ENCODE data around the gene C16orf74. TPM values are rescaled to one million over a fixed set of nuclear protein-coding genes. Genes with fewer than 3 reads are reported as not detected.
A peak's percentile ranks its signal among the peaks of the same experiment; 100 is the strongest.

C16orf74 gene
- 1 to 10 TPM; 1.0 to 4.1 (median 1.6) TPM for total RNA-seq
- polyA plus RNA-seq = 1 to 10 TPM in 1 of 2 donors, under 1 TPM in 1; 0.53 to 3.7 TPM
- long read RNA-seq, donor 1, partial matches to known transcripts = 1 of 1 reads
- long read RNA-seq, donor 1, other reads (novel, unspliced or antisense) = 0 of 1 reads
- long read RNA-seq, donor 2, partial matches to known transcripts = 0 of 1 reads
- long read RNA-seq, donor 2, other reads (novel, unspliced or antisense) = 0 of 1 reads
- long read RNA-seq, donor 3 = 0 reads

GRCh38 chr16:85750827-85751697 is at the start of gene C16orf74:
C16orf74 (minus strand) TSS chr16:85751096; CDS start chr16:85735217, 15,879 bp downstream.
- DNase-seq (peak in 4 of 5 donors; percentile 30 to 54 (median 46)), ATAC-seq (peak; percentile 59 to 84 (median 81))
- TF ChIP-seq, protein P1, sequence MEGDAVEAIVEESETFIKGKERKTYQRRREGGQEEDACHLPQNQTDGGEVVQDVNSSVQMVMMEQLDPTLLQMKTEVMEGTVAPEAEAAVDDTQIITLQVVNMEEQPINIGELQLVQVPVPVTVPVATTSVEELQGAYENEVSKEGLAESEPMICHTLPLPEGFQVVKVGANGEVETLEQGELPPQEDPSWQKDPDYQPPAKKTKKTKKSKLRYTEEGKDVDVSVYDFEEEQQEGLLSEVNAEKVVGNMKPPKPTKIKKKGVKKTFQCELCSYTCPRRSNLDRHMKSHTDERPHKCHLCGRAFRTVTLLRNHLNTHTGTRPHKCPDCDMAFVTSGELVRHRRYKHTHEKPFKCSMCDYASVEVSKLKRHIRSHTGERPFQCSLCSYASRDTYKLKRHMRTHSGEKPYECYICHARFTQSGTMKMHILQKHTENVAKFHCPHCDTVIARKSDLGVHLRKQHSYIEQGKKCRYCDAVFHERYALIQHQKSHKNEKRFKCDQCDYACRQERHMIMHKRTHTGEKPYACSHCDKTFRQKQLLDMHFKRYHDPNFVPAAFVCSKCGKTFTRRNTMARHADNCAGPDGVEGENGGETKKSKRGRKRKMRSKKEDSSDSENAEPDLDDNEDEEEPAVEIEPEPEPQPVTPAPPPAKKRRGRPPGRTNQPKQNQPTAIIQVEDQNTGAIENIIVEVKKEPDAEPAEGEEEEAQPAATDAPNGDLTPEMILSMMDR (IDR thresholded peaks at IDR 0.05) = no peak
- peak in 1 of 2 donors; percentile 14 for TF ChIP-seq POLR2A (IDR thresholded peaks at IDR 0.05)
- H3K4me1 ChIP-seq = peaks cover 3 to 37% (median 18%) of the 10 kb centered on the region in 12 donors
- H3K9me3 ChIP-seq = no peaks in the 10 kb centered on the region
- no peaks in the 10 kb centered on the region for H3K36me3 ChIP-seq
- WGBS, 4 donors = 4 to 27% (median 6%) methylated on average over 22 to 96 of the region's 96 CpGs
- intact Hi-C loops (cut with DNase I) = no loop called here
- peak within 1 kb of the TSS in 2 of 12 donors; percentile 1 to 40 for H3K27ac ChIP-seq
- H3K27me3 ChIP-seq = peaks cover 0 to 14% (median 0%) of the 10 kb centered on the region in 9 donors
- H3K4me3 ChIP-seq = peak within 1 kb of the TSS; percentile 9 to 70 (median 60)

DNA sequence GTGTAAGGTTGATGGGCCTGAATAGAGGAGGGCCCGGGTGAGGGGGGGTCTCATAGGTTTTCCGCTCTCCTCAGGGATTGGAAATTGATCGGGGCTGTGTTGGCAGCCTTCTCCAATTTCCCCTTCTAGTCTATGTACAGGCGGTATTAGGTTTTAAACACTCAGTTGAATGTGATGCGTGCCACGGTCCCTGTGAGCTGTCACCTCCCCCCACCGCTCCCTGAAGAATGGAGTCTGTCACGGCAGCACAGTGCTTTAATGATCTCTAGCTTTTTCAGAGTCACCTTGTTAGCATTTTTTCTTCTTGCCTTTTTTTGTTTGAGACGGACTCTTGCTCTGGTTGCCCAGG is 49.4 kb upstream of the C16orf74 start:
- TF ChIP-seq, protein P1 (IDR thresholded peaks at IDR 0.05) = no peak
- no peak for TF ChIP-seq POLR2A (IDR thresholded peaks at IDR 0.05)
- DNase-seq = no peak
- Histone ChIP-seq H3K27ac (peak overlapping the region; percentile 88 to 99 (median 97)), H3K4me3 (peak overlapping the region; percentile 78 to 99 (median 92)), H3K27me3 (no peaks in the 10 kb centered on the region), H3K36me3 (peaks cover 2 to 62% (median 56%) of the 10 kb centered on the region in 9 donors), H3K9me3 (no peaks in the 10 kb centered on the region), H3K4me1 (peaks cover 0 to 60% (median 30%) of the 10 kb centered on the region in 12 donors)
- peak; percentile 1 to 27 (median 18) for ATAC-seq
- WGBS, 4 donors = 9 to 14% (median 11%) methylated on average over 9 of the region's 9 CpGs
- intact Hi-C loops (cut with DNase I) = no loop called here

DNA sequence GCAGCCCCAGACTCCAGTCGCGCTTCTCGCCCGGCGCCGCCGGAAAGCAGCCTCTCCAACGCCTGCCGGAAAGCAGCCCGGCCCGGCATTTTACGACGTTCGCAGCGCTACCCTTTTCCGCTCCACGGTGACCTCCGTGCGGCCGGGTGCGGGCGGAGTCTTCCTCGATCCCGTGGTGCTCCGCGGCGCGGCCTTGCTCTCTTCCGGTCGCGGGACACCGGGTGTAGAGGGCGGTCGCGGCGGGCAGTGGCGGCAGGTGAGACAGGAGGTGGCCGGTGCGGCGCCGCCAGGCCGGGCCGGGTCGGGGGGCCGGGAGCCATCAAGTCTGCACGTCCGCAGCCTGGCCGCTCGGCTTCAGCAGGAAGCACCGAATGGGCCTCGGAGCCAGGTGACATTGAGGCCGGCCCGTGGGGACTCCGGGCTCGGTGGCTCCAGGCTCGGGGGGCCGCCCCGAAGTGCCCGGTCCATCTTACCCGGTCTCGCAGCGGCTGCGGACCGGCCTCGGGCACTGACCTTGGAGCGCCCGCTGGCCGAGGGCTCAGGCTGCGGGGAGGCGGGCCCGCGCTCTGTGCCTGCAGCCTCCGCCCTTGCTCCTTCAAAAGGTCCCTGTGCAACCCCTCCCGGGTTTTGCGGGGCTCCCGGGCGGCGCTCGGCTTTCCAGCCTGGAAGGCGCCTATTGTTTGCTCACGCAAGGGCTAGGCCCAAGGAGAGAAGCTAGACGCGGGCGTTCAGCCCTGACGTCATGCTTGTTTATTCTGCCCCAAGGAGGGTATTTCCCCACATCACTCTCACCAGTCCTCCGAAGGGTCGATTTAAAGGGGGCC is 48.8 kb upstream of the C16orf74 start, which contains the start of the genes COX4I1 and EMC8:
COX4I1 (plus strand) TSS at position 199 of the 824 bp plus-strand sequence. CDS start 1,511 bp downstream, outside the sequence.
EMC8 (minus strand) TSS at position 48 of the 824 bp plus-strand sequence. CDS start 249 bp downstream, outside the sequence.
- peak; percentile 92 to 98 (median 98) for ATAC-seq
- Histone ChIP-seq H3K9me3 (no peaks in the 10 kb centered on the region), H3K27ac (peak within 1 kb of the TSS; percentile 88 to 99 (median 97)), H3K36me3 (peaks cover 0 to 60% (median 55%) of the 10 kb centered on the region in 9 donors), H3K4me3 (peak within 1 kb of the TSS; percentile 78 to 99 (median 92)), H3K4me1 (peaks cover 0 to 63% (median 30%) of the 10 kb centered on the region in 12 donors), H3K27me3 (no peaks in the 10 kb centered on the region)
- peak; percentile 56 to 86 for TF ChIP-seq POLR2A (IDR thresholded peaks at IDR 0.05)
- TF ChIP-seq, protein P1 (IDR thresholded peaks at IDR 0.05) = no peak
- DNase-seq = peak; percentile 97 to 98 (median 97)
- intact Hi-C loops (cut with DNase I) = no loop called here
- 0 to 1% (median 0%) methylated on average over 36 to 87 of the region's 87 CpGs for WGBS, 4 donors
